Fibroblast of villous mesenchyme (primary cell): Measurements from ENCODE around the gene GDPGP1. TPM values are rescaled to one million over a fixed set of nuclear protein-coding genes. Genes with fewer than 3 reads are reported as not detected.

ENCODE experiments used
- DNase-seq: peaks from one replicate; pipeline ENCODE4 v3.0.0-alpha.2; 2010; ENCODE audit warnings: low read depth
- H3K4me3 ChIP-seq: 2 replicates; pipeline ENCODE4 v1.5.1; 2011; ENCODE audit warnings: low read depth, mild to moderate bottlenecking, low read length
- total RNA-seq: library from RNA; depleted of rRNA; stranded (reverse); fragments of >200 nt; gene quantifications from 2 replicates; pipeline ENCODE4 v1.2.3, GENCODE V29; 2012
- TF ChIP-seq, protein P1 (sequence below): IDR thresholded peaks from 2 replicates; pipeline ENCODE4 v1.5.1; 2012; ENCODE audit warnings: low read depth, mild to moderate bottlenecking, low read length; ENCODE audit not compliant: insufficient read depth

Gene GDPGP1
- total RNA-seq, 1 donor: 5.6 TPM

DNA sequence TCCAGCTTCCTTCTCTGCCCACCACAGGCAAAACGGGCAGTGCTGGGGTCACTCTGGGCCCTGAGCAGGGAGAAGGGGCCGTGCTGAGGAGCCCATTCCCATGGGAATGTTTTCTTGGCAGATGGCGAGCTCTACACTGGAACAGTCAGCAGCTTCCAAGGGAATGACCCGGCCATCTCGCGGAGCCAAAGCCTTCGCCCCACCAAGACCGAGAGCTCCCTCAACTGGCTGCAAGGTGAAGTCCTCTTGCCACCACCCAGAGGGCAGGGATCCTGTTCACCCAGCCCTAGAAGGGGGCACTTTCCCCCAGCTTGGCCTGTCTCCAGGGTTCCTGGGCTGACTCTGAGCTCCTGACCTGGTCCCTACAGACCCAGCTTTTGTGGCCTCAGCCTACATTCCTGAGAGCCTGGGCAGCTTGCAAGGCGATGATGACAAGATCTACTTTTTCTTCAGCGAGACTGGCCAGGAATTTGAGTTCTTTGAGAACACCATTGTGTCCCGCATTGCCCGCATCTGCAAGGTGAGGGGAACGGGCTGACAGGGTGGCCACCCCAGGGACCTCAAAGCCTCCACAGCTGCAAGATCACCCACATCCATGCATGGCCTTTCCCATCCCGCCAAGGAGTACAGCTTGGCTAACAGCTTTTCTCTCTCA, 12.6 kb upstream of the GDPGP1 start:
- DNase-seq: peak; percentile 89
- TF ChIP-seq, protein P1, sequence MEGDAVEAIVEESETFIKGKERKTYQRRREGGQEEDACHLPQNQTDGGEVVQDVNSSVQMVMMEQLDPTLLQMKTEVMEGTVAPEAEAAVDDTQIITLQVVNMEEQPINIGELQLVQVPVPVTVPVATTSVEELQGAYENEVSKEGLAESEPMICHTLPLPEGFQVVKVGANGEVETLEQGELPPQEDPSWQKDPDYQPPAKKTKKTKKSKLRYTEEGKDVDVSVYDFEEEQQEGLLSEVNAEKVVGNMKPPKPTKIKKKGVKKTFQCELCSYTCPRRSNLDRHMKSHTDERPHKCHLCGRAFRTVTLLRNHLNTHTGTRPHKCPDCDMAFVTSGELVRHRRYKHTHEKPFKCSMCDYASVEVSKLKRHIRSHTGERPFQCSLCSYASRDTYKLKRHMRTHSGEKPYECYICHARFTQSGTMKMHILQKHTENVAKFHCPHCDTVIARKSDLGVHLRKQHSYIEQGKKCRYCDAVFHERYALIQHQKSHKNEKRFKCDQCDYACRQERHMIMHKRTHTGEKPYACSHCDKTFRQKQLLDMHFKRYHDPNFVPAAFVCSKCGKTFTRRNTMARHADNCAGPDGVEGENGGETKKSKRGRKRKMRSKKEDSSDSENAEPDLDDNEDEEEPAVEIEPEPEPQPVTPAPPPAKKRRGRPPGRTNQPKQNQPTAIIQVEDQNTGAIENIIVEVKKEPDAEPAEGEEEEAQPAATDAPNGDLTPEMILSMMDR: peak; percentile 92
- no peak overlapping the region for H3K4me3 ChIP-seq

DNA sequence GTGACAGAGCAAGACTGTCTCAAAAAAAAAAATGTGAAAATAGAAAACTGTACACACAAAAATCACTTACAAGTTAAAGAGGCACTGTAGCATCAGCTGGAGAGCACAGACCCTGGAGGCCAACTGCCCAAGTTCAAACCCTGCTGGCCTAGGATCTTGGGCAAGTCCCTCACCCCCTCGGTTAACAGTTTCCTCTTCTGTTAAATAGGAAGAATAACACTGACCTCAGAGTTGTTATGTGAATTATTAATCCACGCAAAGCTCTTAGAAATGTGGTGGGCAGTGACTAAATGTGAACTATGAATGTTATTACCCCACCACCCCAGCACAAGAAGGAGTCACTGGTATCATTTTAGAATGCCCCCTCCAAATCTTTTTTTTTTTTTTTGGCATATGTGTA, 11.5 kb upstream of the GDPGP1 start:
- no peak for DNase-seq
- TF ChIP-seq, protein P1: no peak
- no peak overlapping the region for H3K4me3 ChIP-seq

DNA sequence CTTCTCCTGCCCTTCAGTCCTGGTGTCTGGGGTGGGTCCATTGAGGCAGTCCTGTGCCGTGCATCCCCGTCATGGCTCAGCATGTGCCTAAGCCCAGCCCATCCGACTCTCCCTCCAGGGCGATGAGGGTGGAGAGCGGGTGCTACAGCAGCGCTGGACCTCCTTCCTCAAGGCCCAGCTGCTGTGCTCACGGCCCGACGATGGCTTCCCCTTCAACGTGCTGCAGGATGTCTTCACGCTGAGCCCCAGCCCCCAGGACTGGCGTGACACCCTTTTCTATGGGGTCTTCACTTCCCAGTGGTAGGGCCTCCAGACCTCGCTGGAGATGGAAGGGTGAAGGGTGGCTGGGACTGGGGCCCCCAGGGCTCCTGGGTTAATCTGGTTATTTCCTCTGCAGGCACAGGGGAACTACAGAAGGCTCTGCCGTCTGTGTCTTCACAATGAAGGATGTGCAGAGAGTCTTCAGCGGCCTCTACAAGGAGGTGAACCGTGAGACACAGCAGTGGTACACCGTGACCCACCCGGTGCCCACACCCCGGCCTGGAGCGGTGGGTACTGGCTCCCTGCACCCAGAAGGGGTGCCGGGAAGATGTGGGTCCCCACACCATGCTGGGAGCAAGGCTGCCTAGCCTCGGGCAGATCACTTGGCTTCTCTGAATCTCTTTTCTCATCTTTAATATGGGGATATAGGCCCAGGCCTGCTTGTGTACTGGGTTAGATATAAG, 10.4 kb upstream of the GDPGP1 start:
- TF ChIP-seq, protein P1: no peak
- no peak overlapping the region for H3K4me3 ChIP-seq
- no peak for DNase-seq

- no peak for DNase-seq
- no peak overlapping the region for H3K4me3 ChIP-seq
- TF ChIP-seq, protein P1: no peak
These were observed 9.0 kb upstream of the GDPGP1 start for GRCh38 chr15:90225047-90225446.

DNA sequence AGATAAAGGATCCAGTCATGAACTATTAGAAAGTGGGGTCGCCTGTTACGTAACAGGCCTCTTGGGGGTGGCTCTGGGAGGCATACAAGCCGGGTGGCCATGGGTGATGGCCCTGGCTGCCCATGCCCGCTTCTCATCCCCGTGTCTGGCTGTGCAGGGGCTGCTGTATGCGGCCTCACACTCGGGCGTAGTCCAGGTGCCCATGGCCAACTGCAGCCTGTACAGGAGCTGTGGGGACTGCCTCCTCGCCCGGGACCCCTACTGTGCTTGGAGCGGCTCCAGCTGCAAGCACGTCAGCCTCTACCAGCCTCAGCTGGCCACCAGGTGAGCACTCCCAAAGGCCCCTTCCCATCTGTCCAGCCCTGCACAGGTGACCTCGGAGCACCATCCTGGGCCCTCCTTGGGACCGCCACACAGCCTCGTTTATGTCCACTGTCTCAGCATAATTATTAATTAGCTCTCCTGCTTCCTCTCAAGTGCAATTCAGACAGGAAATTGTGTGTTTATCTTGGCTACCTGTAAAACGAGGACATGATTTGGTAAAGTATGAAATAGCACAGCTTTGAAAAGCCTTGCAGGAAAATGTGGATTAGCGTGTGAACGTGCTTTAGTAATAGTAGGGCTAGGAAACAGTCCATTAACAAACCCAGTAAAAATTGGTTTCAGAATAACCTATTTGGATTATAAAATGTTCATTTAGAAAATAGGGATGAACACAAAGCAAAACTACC, 8.3 kb upstream of the GDPGP1 start:
- H3K4me3 ChIP-seq: no peak overlapping the region
- no peak for DNase-seq
- TF ChIP-seq, protein P1: no peak

- DNase-seq: no peak
- TF ChIP-seq, protein P1: no peak
- H3K4me3 ChIP-seq: no peak overlapping the region
These were observed 6.7 kb upstream of the GDPGP1 start for GRCh38 chr15:90227336-90227735.
